Testis (tissue), 3 donors: ENCODE measurements around the gene RPTOR. TPM values are rescaled to one million over a fixed set of nuclear protein-coding genes. Genes with fewer than 3 reads are reported as not detected.

Experiments
- DNase-seq: peaks from one replicate; pipeline ENCODE4 v3.0.0-alpha.2; 2019
- H3K27ac ChIP-seq, 2 donors: fragments of 200-600 bp; sonication (generic); one replicate each; pipeline ENCODE4 v1.5.1; 2019
- H3K27me3 ChIP-seq: fragments of 200-600 bp; sonication (generic); one replicate; pipeline ENCODE4 v1.5.1; 2019
- H3K36me3 ChIP-seq: fragments of 200-600 bp; sonication (generic); one replicate; pipeline ENCODE4 v1.5.1; 2017; ENCODE audit warnings: low read depth; ENCODE audit errors: missing control alignments
- H3K4me1 ChIP-seq: fragments of 200-600 bp; sonication (generic); one replicate; pipeline ENCODE4 v1.5.1; 2019
- H3K4me3 ChIP-seq, 2 donors: fragments of 200-600 bp; sonication (generic); one replicate each; pipeline ENCODE4 v1.5.1; 2017 to 2019
- H3K9me3 ChIP-seq: fragments of 200-600 bp; sonication (generic); one replicate; pipeline ENCODE4 v1.5.1; 2017
- POLR2A ChIP-seq: fragments of 450-650 bp; IDR thresholded peaks from one replicate; pipeline ENCODE4 v1.6.1; 2017; ENCODE audit warnings: antibody characterized with exemption, mild to moderate bottlenecking, moderate library complexity
- WGBS, 2 donors: methylation state at CpG; one replicate each; pipeline ENCODE4 v1.1.5; 2018; 5-methylcytosine and 5-hydroxymethylcytosine counted together
- intact Hi-C: fragments of 100-400 bp; cut with DNase I; formaldehyde crosslinking; loops from one replicate; pipeline ENCODE4 v1.15.1; 2023; ENCODE audit warnings: low total_unique reads
- polyA plus RNA-seq: library from polyadenylated mRNA; stranded (reverse); fragments of 350-450 nt; fragmentation: Illumina TruSeq; extraction: RNeasy Lipid Tissue Mini Kit (QIAGEN cat#74804); gene quantifications from one replicate; pipeline ENCODE4 v1.2.3, GENCODE V29; 2014; ENCODE audit warnings: low read depth, low replicate concordance; ENCODE audit not compliant: insufficient read depth
- total RNA-seq, 2 donors: library from RNA; depleted of rRNA; stranded (reverse); fragments of >200 nt; gene quantifications; one replicate each; pipeline ENCODE4 v1.2.3, GENCODE V29; 2016
- TF ChIP-seq, protein P1 (sequence below), 3 experiments: fragments of 450-650 bp in 2 of 3; fragments of 200-600 bp in 1 of 3; sonication (generic) in 1 of 3; IDR thresholded peaks; one replicate each; pipeline ENCODE4 v1.5.1; 2016 to 2019; ENCODE audit warnings: antibody characterized with exemption in 3 of 3, mild to moderate bottlenecking in 2 of 3, moderate library complexity in 1 of 3

Gene RPTOR
- total and polyA plus RNA-seq, 3 donors from 2014 or later: 21.8 to 68.3 (median 56.6) TPM

DNA sequence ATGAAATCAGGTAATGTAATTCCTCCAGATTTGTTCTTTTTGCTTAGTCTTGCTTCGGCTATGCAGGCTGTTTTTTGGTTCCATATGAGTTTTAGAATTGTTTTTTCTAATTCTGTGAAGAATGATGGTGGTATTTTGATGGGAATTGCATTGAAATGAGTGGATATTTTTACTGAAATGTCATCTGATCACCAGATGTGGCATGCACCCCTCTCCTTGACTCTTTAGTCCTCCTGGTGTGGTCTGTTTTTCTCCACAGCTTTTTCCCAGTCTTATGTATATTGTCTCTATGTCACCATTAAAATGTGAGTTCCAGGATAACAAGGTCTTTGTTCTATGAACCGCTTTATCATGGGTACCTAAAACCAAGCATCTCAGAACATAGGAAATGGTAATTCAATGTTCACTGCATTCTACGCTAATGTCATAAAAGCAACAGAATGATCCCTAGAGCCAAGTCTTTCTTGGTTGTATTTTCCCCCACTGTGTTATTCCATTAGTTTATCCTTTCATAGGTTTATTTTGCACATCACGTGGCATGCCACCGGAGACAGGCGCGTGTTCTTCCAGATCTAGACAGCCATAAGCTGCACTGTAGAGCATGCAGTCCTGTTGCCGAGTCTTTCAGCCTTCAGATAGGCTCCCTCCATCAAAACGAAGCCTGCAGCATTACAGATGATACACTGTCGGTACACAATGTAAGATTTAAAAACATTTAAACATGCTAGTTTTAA, 172.5 kb downstream of the RPTOR start:
- WGBS, 2 donors: 94 to 97% methylated on average over 10 of the region's 10 CpGs
- H3K27ac ChIP-seq: no peak overlapping the region
- intact Hi-C loops: no loop called here
- H3K36me3 ChIP-seq: no peaks in the 10 kb centered on the region
- no peak overlapping the region for H3K4me3 ChIP-seq
- TF ChIP-seq, protein P1, sequence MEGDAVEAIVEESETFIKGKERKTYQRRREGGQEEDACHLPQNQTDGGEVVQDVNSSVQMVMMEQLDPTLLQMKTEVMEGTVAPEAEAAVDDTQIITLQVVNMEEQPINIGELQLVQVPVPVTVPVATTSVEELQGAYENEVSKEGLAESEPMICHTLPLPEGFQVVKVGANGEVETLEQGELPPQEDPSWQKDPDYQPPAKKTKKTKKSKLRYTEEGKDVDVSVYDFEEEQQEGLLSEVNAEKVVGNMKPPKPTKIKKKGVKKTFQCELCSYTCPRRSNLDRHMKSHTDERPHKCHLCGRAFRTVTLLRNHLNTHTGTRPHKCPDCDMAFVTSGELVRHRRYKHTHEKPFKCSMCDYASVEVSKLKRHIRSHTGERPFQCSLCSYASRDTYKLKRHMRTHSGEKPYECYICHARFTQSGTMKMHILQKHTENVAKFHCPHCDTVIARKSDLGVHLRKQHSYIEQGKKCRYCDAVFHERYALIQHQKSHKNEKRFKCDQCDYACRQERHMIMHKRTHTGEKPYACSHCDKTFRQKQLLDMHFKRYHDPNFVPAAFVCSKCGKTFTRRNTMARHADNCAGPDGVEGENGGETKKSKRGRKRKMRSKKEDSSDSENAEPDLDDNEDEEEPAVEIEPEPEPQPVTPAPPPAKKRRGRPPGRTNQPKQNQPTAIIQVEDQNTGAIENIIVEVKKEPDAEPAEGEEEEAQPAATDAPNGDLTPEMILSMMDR (IDR thresholded peaks at IDR 0.05): no peak
- no peak for TF ChIP-seq POLR2A
- H3K4me1 ChIP-seq: peaks cover 7% of the 10 kb centered on the region
- no peak for DNase-seq
- H3K9me3 ChIP-seq: no peaks in the 10 kb centered on the region
- H3K27me3 ChIP-seq: no peaks in the 10 kb centered on the region

DNA sequence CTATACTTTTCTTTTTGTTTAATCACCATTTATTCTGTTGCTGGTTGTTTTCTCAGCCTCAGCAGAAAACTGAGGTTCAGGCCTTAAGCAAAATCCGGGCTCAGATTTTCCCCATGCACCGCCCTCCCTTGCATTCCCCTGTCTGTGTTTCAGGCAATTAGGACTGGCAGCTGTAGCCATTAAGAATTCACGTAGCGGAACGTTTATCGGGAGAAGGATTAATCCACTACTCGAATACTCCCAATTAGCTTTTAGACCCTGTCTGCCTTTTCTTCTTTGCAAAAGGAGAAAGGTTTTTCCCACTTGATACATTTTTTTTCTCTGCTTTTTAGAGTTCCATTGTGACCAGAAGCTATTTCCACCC, 173.1 kb downstream of the RPTOR start:
- DNase-seq: no peak
- WGBS, 2 donors: 83 to 90% methylated on average over 7 of the region's 7 CpGs
- no peaks in the 10 kb centered on the region for H3K36me3 ChIP-seq
- H3K4me1 ChIP-seq: peaks cover 7% of the 10 kb centered on the region
- H3K27me3 ChIP-seq: no peaks in the 10 kb centered on the region
- no peaks in the 10 kb centered on the region for H3K9me3 ChIP-seq
- intact Hi-C loops: no loop called here
- H3K4me3 ChIP-seq: no peak overlapping the region
- H3K27ac ChIP-seq: no peak overlapping the region
- no peak for TF ChIP-seq POLR2A
- TF ChIP-seq, protein P1 (IDR thresholded peaks at IDR 0.05): no peak

DNA sequence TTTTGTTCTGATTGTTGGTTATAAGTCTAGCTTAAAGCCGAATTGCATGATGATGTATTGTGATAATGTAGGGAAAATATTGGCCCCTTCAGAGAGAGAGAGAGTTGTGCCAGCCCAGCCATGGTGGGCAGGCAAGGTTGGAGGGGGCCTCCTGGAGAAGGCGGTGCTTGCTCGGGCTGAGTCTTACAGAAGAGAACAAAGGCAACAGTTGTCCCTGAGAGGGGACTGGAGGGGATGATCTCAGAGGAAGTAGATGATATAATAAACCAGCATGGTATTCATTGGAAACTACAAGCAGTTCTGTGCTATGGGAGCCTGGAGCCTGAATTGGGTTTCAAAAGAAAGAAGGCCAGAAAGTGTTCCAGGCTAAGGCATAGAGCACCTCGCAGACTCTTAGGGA, 173.8 kb downstream of the RPTOR start:
- no peaks in the 10 kb centered on the region for H3K27me3 ChIP-seq
- H3K4me3 ChIP-seq: no peak overlapping the region
- WGBS, 2 donors: 78 to 82% methylated on average over 4 of the region's 4 CpGs
- no peak for DNase-seq
- intact Hi-C loops: no loop called here
- H3K4me1 ChIP-seq: peaks cover 7% of the 10 kb centered on the region
- TF ChIP-seq POLR2A: no peak
- TF ChIP-seq, protein P1 (IDR thresholded peaks at IDR 0.05): no peak
- no peaks in the 10 kb centered on the region for H3K36me3 ChIP-seq
- H3K27ac ChIP-seq: no peak overlapping the region
- H3K9me3 ChIP-seq: no peaks in the 10 kb centered on the region

DNA sequence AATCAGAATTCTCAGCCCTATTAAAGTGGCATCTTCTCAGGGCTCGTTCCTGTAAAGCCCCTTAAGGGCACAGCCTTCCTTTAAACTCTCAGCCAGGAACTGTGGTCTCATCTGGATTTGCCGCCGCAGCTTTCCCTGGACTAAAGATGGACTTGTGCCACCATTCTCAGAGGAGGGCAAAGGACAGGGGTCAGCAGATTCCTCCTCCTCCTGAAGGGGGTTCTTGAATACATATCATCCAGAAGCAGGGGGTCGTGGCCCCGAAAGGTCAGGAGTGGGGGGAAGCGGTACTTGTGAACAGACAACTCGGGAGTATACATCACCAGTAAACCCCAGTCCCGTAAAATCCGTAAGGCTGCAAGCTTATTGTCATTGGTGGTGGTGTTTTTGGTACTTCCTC, 174.8 kb downstream of the RPTOR start:
- Histone ChIP-seq H3K9me3 (no peaks in the 10 kb centered on the region), H3K27ac (no peak overlapping the region), H3K36me3 (no peaks in the 10 kb centered on the region), H3K4me3 (no peak overlapping the region), H3K4me1 (peaks cover 7% of the 10 kb centered on the region), H3K27me3 (no peaks in the 10 kb centered on the region)
- WGBS, 2 donors: 90 to 96% methylated on average over 9 of the region's 9 CpGs
- intact Hi-C loops: no loop called here
- TF ChIP-seq, protein P1 (IDR thresholded peaks at IDR 0.05): no peak
- no peak for TF ChIP-seq POLR2A
- no peak for DNase-seq
